ENCODE data around the gene CNTNAP2.

CNTNAP2 gene
- long read RNA-seq, donor 1, result 0 reads
- long read RNA-seq, donor 2, full-length matches to known transcripts, result 1 of 1 reads
- long read RNA-seq, donor 2, partial matches to known transcripts, result 0 of 1 reads
- long read RNA-seq, donor 2, other reads (novel, unspliced or antisense), result 0 of 1 reads
- long read RNA-seq, donor 3, partial matches to known transcripts, result 6 of 6 reads
- long read RNA-seq, donor 3, other reads (novel, unspliced or antisense), result 0 of 6 reads
- long read RNA-seq, donor 4, full-length matches to known transcripts, result 1 of 1 reads
- long read RNA-seq, donor 4, partial matches to known transcripts, result 0 of 1 reads
- long read RNA-seq, donor 4, other reads (novel, unspliced or antisense), result 0 of 1 reads
- long read RNA-seq, donor 5, result 0 reads
- long read RNA-seq, donor 6, full-length matches to known transcripts, result 3 of 3 reads
- long read RNA-seq, donor 6, partial matches to known transcripts, result 0 of 3 reads
- long read RNA-seq, donor 6, other reads (novel, unspliced or antisense), result 0 of 3 reads
- long read RNA-seq, donor 7, full-length matches to known transcripts, result 4 of 18 reads
- long read RNA-seq, donor 7, partial matches to known transcripts, result 14 of 18 reads
- long read RNA-seq, donor 7, other reads (novel, unspliced or antisense), result 0 of 18 reads
- long read RNA-seq, donor 8, full-length matches to known transcripts, result 1 of 1 reads
- long read RNA-seq, donor 8, partial matches to known transcripts, result 0 of 1 reads
- long read RNA-seq, donor 8, other reads (novel, unspliced or antisense), result 0 of 1 reads

- no peak for DNase-seq
These were observed at the start of gene CNTNAP2 for GRCh38 chr7:146116521-146117222. Gene CNTNAP2 (plus strand): TSS chr7:146116801. CDS start chr7:146116877, 76 bp downstream.

DNA sequence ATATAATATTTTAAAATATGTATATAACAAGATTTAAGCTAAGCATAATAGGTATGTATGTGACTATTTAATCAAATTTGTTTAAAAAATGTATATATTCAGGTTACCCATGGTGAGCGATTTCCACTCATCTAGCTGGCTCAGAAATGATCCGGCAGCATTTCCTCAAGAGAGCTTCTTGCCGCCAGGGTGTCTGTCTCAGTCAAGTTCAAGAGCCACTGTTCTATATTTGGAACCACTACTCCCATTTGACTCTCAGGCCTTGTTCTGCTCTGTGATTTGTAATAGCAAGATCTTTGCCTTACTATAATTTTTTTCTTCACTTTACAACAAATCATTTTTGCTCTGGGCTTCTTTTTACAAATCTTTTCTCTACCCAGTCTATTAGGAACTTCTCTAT is 48.7 kb upstream of the CNTNAP2 start:
- no peak for DNase-seq

DNA sequence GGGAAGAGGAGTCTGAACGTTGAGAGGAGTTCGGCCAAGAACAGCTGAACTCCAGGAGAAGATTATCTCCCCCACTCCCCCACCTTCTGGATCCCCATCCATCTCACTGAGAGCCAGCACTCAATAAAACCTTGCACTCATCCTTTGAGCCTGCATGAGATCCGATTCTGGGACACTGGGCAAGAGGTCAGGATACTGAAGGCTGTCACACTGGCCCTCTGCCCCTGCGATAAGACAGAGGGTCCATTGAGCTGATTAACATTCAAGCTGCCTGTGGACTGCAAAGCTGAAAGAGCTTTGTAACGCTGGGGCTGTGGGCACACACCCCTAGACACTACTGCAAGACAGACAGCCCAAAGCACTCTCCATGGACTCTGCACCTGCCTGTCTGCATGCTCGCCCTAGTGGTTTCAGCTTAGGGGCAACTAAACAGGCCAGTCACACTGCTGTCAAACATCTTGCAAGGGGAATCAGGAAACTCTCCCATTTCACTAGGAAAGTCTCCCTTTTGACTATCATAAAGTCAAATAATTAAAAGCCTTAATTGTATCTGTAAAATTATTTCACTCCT is 42.3 kb upstream of the CNTNAP2 start:
- no peak for DNase-seq

DNA sequence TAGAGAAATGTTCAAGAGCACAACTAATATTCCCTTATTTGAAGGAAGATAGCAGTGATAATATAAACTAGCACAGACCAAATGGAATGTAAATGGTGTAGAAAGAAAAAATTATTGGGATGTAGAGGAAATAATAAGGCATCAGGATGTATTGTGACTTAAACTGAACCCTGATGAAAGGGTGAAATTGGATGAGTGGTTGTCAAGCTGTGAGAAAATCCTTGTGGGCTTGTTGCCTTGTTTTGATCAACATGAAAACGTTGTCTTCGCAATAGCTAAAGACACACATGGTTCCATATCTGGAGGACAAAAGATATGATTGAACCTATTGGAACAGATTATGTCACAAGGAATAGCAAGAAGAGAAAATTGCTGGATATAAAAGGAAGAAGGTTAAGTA is 40.3 kb upstream of the CNTNAP2 start:
- no peak for DNase-seq

DNA sequence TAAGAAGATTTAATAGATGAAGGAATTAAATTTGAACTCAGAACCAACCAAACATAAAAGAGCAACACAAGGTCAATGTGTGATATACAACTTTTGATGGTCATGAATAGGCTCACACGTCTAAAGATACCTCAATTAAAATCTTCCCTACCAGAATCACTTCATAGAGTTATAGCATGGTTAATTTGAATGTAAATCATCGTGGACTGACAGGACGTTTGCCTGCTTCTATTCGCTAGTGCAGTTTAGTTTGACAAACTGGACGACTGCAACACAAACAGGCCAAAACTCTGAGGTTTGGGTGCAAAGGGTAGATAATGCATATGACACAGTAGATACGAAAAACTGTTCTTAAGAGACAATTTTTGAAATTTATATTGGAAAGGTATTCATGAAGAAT is 32.5 kb upstream of the CNTNAP2 start:
- no peak for DNase-seq

GRCh38 chr7:146090023-146090645 is 26.5 kb upstream of the CNTNAP2 start:
- DNase-seq, result peak; percentile 20

- DNase-seq, result no peak
These were observed 22.2 kb upstream of the CNTNAP2 start for GRCh38 chr7:146094356-146094755.

DNA sequence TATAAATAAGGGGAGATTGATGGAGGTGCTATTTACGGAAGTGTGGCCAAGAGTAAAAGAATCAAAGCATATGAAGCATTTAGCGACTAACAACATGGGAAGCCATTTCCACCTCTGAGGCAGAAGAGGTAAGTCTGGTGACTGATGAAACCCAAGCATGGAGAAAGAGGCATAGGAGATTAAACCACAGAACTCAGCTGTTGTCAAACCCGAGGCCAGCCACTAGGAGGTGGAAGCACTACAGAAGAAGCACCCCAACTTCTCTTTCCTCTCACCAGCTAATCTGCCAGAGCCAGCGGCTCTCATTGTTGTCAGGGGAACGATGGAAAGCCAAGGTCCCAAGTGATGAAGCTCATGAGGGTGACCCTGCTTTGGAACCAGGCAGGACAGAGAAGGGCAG is 19.6 kb upstream of the CNTNAP2 start:
- DNase-seq, result no peak

DNA sequence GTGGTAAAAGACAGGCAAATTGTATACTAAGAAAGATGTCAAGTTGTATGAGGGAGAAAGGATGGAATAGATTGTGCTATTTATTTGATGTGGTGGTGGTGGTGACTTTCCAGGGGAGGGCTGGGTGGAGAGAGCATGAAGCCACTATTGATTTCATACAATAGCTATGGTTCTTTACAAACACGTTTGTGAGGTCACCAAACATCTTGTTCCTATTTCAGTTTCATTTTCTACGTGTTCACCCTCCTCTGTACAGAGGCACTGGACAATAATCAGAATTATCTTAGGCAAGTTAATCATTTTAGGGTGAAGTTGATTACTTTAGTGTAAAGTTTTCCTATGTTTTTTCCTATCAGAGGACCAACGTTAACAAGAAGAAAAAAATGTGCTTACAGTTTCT is 10.3 kb upstream of the CNTNAP2 start:
- no peak for DNase-seq

- DNase-seq, result no peak
These were observed 3.8 kb upstream of the CNTNAP2 start for GRCh38 chr7:146112755-146113154.

DNA sequence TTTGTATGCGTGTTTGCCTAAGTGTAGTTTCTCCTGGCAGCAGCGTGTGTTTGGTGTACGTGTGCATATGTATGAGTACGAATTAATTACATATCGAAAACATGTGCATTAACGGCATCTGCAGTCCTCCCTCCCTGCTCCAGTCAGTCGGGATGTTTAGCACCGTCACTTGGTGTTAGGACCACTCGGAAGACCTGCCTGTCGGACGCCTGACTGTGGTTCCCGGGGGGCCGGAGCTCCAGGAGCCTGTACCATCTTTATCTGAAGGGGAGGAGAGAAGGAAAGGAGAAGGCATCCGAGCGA is 1.1 kb upstream of the CNTNAP2 start:
- no peak for DNase-seq

GRCh38 chr7:146115851-146116520 is 615 bp upstream of the CNTNAP2 start:
- peak; percentile 97 for DNase-seq

GRCh38 chr7:146117576-146117975 is 975 bp downstream of the CNTNAP2 start:
- no peak for DNase-seq

DNA sequence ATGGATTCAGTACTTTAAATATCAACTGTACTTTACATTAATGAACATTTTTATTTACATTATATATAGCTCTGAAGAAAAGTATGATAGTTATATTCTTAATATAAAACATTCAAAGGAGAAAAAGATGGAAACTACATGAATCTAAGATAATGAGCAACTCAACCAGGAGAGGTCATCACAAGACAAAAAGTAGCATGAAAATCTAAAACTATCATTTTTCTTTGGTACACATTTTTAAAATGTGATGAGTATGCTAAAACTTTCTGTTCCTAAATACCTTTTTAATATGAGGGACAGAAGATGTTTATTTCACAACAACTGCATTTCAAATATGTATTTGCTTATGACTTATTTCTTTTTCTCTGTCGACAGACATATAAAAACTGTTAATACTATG is 2.4 kb downstream of the CNTNAP2 start:
- DNase-seq, result no peak

- DNase-seq, result no peak
These were observed 7.1 kb downstream of the CNTNAP2 start for GRCh38 chr7:146123715-146124114.

DNA sequence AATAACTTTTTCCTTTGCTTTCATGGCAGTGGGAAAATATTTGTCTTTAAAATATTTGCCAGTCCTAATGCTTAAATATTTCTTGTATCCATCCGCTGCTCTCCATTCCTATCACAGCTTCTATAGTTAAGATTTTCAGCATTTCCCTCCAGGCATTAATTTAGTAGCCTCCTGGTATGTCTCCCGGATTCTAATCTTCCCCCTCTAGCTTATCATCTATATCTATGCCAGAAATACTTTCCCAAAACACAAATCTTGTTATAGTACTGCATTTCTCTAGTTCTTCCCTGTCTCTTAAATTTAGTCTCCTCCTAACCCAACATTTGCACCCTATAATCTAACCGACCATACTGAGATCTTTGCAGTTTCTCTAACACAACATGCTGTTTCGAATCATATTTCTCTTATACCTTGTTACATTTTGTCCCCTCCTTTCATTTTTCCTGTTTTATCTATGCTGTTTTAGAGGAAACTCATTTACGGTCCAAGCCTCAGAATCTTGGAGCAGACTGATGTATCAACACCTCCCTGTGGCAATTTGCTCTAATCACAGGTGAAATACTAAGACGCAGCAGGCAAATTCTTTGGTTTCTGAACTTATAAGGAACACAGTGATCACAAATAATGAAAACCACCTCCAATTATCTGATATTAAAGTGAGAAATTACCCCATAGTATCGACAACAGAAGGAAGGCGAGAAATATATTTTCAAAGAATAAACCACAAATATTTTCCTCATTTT is 10.3 kb downstream of the CNTNAP2 start:
- DNase-seq, result no peak

DNA sequence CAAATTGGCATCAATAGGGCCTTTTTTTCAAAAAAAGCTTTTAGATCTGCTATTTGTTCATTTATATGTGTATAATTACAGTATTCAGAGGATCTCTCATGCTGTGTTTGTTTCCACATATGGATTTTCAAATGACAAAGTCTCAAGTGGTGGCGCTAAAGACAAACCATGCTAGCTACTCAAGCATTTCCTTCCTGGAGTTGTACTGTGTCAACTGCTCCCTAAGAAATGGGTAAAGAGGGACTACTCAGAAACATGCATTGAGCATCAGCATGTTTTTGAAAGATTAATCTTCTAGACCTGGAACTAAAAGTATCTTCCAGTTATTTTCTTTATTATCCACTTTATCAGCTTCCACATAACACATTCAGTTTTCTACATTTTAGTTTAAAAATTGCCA is 12.7 kb downstream of the CNTNAP2 start:
- DNase-seq, result no peak

DNA sequence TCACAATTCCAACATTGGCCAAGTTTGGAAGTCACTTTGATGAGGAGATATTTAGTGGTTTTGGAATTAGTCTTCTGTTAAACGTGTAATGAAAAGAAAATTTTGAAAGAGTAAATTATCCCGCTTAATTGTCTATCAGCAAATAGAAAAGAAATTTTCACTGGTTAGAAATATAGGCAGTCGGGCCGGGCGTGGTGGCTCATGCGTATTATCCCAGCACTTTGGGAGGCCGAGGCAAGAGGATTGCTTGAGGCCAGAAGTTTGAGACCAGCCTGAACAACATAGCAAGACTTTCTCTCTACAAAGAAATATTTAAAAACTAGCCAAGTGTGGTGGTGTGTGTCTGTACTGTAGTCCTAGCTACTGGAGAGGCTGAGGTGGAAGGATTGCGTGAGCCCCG is 13.4 kb downstream of the CNTNAP2 start:
- no peak for DNase-seq

DNA sequence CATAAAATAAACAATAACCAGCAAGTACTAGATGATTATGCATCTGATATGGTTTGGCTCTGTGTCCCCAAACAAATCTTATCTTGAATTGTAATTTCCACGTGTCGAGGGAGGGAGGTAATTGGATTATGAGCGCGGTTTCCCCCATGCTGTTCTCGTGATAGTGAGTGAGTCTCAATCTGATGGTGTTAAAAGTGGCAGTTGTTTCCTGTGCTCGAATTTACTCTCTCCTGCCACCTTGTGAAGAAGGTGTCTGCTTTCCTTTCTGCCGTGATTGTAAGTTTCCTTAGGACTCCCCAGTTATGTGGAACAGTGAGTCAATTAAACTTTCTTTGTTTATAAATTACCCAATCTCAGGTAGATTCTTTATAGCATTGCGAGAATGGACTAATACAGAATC is 15.1 kb downstream of the CNTNAP2 start:
- no peak for DNase-seq

GRCh38 chr7:146136357-146136875 is 19.8 kb downstream of the CNTNAP2 start:
- no peak for DNase-seq

DNA sequence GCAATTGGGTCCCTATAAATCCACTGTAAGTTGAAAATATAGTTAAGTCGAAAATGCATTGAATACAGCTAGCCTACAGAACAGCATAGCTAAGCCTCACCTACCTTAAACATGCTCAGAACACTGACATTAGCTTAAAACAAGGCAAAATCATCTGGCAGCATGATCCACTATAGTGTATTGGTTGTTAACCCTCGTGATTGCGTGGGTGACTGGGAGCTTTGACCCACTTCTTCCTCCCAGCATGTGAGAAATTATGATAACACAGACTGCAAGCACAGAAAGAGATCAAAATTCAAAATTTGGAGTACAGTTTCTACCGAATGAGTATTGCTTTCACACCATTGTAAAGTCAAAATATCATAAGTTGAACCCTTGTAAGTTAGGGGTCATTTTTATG is 22.3 kb downstream of the CNTNAP2 start:
- DNase-seq, result no peak

All from right kidney (tissue), 9 donors.